Measurements from ENCODE around the gene TIMM10. TPM values are rescaled to one million over a fixed set of nuclear protein-coding genes. Genes with fewer than 3 reads are reported as not detected.

The TIMM10 gene
- total RNA-seq, 6 experiments from 2014 or later = 19.6 to 48.5 (median 39.0) TPM

GRCh38 chr11:57480409-57481137 lies 50.0 kb downstream of the TIMM10 start:
- ATAC-seq = peak; percentile 51 to 60 (median 52)
- H3K36me3 ChIP-seq = peaks cover 0 to 25% (median 14%) of the 10 kb centered on the region in 4 donors
- peak; percentile 72 to 76 (median 73) for DNase-seq
- H3K4me3 ChIP-seq = no peak overlapping the region
- no peaks in the 10 kb centered on the region for H3K9me3 ChIP-seq
- TF ChIP-seq POLR2A (IDR thresholded peaks at IDR 0.05) = peak; percentile 4
- peak; percentile 73 to 80 (median 75) for TF ChIP-seq CTCF (IDR thresholded peaks at IDR 0.05)
- H3K27me3 ChIP-seq = no peaks in the 10 kb centered on the region
- WGBS (ENCODE audit: insufficient coverage, low coverage, low lambda C conversion rate, missing lambda C conversion rate) = 23% methylated on average over 6 of the region's 9 CpGs
- peaks cover 0 to 48% (median 15%) of the 10 kb centered on the region in 4 donors for H3K4me1 ChIP-seq
- intact Hi-C loops (cut with DNase I) = loop anchor here in 1 of 2 donors (10.0 kb wide), 1 partner anchor 136 kb away; no protein-coding TSS in a partner anchor
- peak overlapping the region in 2 of 3 donors; percentile 18 to 46 for H3K27ac ChIP-seq

- DNase-seq (no peak), ATAC-seq (no peak)
- H3K27me3 ChIP-seq = no peaks in the 10 kb centered on the region
- intact Hi-C loops (cut with DNase I) = loop anchor here in 1 of 2 donors (10.0 kb wide), 2 partner anchors 45 to 135 kb away; no protein-coding TSS in a partner anchor
- peaks cover 0 to 48% (median 15%) of the 10 kb centered on the region in 4 donors for H3K4me1 ChIP-seq
- no peaks in the 10 kb centered on the region for H3K9me3 ChIP-seq
- TF ChIP-seq CTCF (IDR thresholded peaks at IDR 0.05) = no peak
- TF ChIP-seq POLR2A (IDR thresholded peaks at IDR 0.05) = no peak
- peak overlapping the region in 2 of 3 donors; percentile 18 to 46 for H3K27ac ChIP-seq
- H3K4me3 ChIP-seq = no peak overlapping the region
- WGBS (ENCODE audit: insufficient coverage, low coverage, low lambda C conversion rate, missing lambda C conversion rate) = 42% methylated on average over 4 of the region's 4 CpGs
- H3K36me3 ChIP-seq = peaks cover 0 to 19% (median 10%) of the 10 kb centered on the region in 4 donors
Measured at GRCh38 chr11:57479911-57480310, 50.6 kb downstream of the TIMM10 start.

- Histone ChIP-seq H3K9me3 (no peaks in the 10 kb centered on the region), H3K27ac (peak overlapping the region in 1 of 3 donors; percentile 46), H3K36me3 (peaks cover 0 to 11% (median 6%) of the 10 kb centered on the region in 4 donors), H3K4me3 (no peak overlapping the region), H3K27me3 (no peaks in the 10 kb centered on the region), H3K4me1 (peaks cover 0 to 43% (median 15%) of the 10 kb centered on the region in 4 donors)
- ATAC-seq (peak in 2 of 4 donors; percentile 2 to 8), DNase-seq (no peak)
- WGBS (ENCODE audit: insufficient coverage, low coverage, low lambda C conversion rate, missing lambda C conversion rate) = 26% methylated on average over 6 of the region's 11 CpGs
- TF ChIP-seq POLR2A (IDR thresholded peaks at IDR 0.05) = no peak
- TF ChIP-seq CTCF (IDR thresholded peaks at IDR 0.05) = no peak
- intact Hi-C loops (cut with DNase I) = loop anchor here in 1 of 2 donors (10.0 kb wide), 1 partner anchor 46 kb away; no protein-coding TSS in a partner anchor
Measured at GRCh38 chr11:57479021-57479663, 51.4 kb downstream of the TIMM10 start.

Small RNA genes within 50 kb of the gene (small RNA-seq; reads per million reads assigned to genes)
- 0 reads per million in 2 experiments for gene RN7SL605P

Other genes with a start within 250 kb of the TIMM10 start
- 100 to 1,000 TPM in 2 of 6 experiments, 10 to 100 TPM in 4; 52.4 to 124 (median 92.7) TPM for gene TNKS1BP1, start 205.8 kb downstream of the TIMM10 start, total RNA-seq
- 10 to 100 TPM; 24.5 to 47.9 (median 29.9) TPM for gene SSRP1, start 194.9 kb downstream of the TIMM10 start, total RNA-seq
- 1 to 10 TPM in 1 of 6 experiments, under 1 TPM in 3, not detected in 2; 0.63 to 2.1 (median 0.77) TPM for gene P2RX3, start 192.4 kb downstream of the TIMM10 start, total RNA-seq
- gene PRG3, start 149.6 kb downstream of the TIMM10 start, total RNA-seq = not detected
- gene PRG2, start 140.1 kb downstream of the TIMM10 start, total RNA-seq = 1 to 10 TPM in 1 of 6 experiments, under 1 TPM in 3, not detected in 2; 0.39 to 1.2 (median 0.86) TPM
- gene SLC43A3, start 103.6 kb downstream of the TIMM10 start, total RNA-seq = 100 to 1,000 TPM; 109 to 259 (median 185) TPM
- 10 to 100 TPM; 12.5 to 54.4 (median 18.6) TPM for gene RTN4RL2, start 70.2 kb downstream of the TIMM10 start, total RNA-seq
- gene SLC43A1, start 15.1 kb downstream of the TIMM10 start, total RNA-seq = 100 to 1,000 TPM in 3 of 6 experiments, 10 to 100 TPM in 3; 38.9 to 173 (median 106) TPM
- not detected for gene SMTNL1, start 6.8 kb upstream of the TIMM10 start, total RNA-seq
- gene UBE2L6, start 36.9 kb upstream of the TIMM10 start, total RNA-seq = 100 to 1,000 TPM in 1 of 6 experiments, 10 to 100 TPM in 5; 36.6 to 124 (median 58.6) TPM
- 1,000 to 10,000 TPM; 1,903 to 2,571 (median 2,194) TPM for gene SERPING1, start 66.9 kb upstream of the TIMM10 start, total RNA-seq
- gene YPEL4, start 119.2 kb upstream of the TIMM10 start, total RNA-seq = under 1 TPM in 4 of 6 experiments, not detected in 2; 0.06 to 0.84 (median 0.30) TPM
- 1 to 10 TPM; 5.6 to 9.2 (median 6.8) TPM for gene CLP1, start 127.0 kb upstream of the TIMM10 start, total RNA-seq
- 10 to 100 TPM; 27.0 to 35.7 (median 33.6) TPM for gene ZDHHC5, start 137.4 kb upstream of the TIMM10 start, total RNA-seq
- gene MED19, start 181.5 kb upstream of the TIMM10 start, total RNA-seq = 1 to 10 TPM; 5.7 to 8.7 (median 6.3) TPM
- 10 to 100 TPM; 39.1 to 53.8 (median 48.5) TPM for gene TMX2, start 181.8 kb upstream of the TIMM10 start, total RNA-seq
- gene SELENOH, start 210.7 kb upstream of the TIMM10 start, total RNA-seq = 100 to 1,000 TPM in 1 of 6 experiments, 10 to 100 TPM in 5; 57.1 to 110 (median 70.7) TPM
- not detected for gene BTBD18, start 221.1 kb upstream of the TIMM10 start, total RNA-seq
- 100 to 1,000 TPM in 3 of 6 experiments, 10 to 100 TPM in 3; 62.3 to 123 (median 97.8) TPM for gene CTNND1, start 231.0 kb upstream of the TIMM10 start, total RNA-seq

All from right lobe of liver (tissue), 6 donors.